H9 (cell line): ENCODE results near the gene SMTNL2. TPM values are rescaled to one million over a fixed set of nuclear protein-coding genes. Genes with fewer than 3 reads are reported as not detected.

ENCODE experiments used
- DNase-seq: peaks from one replicate; pipeline ENCODE4 v3.0.0-alpha.2; 2017
- H2AFZ ChIP-seq: one replicate; pipeline ENCODE4 v1.6.1; 2013; ENCODE audit warnings: mild to moderate bottlenecking, low read length, control low read depth, moderate library complexity
- H2AK5ac ChIP-seq: 2 replicates; pipeline ENCODE4 v1.6.1; 2013; ENCODE audit warnings: low read length, control low read depth, mixed read lengths; ENCODE audit not compliant: insufficient read length
- H2BK120ac ChIP-seq: one replicate; pipeline ENCODE4 v1.6.1; 2013; ENCODE audit warnings: low read depth, mild to moderate bottlenecking, low read length, control low read depth, inconsistent platforms; ENCODE audit not compliant: poor library complexity, severe bottlenecking
- H2BK12ac ChIP-seq: 2 replicates; pipeline ENCODE4 v1.6.1; 2013; ENCODE audit warnings: low read length, control low read depth, mixed read lengths, low read depth; ENCODE audit not compliant: insufficient read length
- H2BK15ac ChIP-seq: 2 replicates; pipeline ENCODE4 v1.6.1; 2013; ENCODE audit warnings: low read depth, low read length, control low read depth
- H2BK20ac ChIP-seq: one replicate; pipeline ENCODE4 v1.6.1; 2013; ENCODE audit warnings: low read depth, mild to moderate bottlenecking, low read length, control low read depth, inconsistent platforms; ENCODE audit not compliant: poor library complexity, severe bottlenecking
- H2BK5ac ChIP-seq: 2 replicates; pipeline ENCODE4 v1.6.1; 2013; ENCODE audit warnings: low read length, control low read depth, mixed read lengths; ENCODE audit not compliant: insufficient read length
- H3K14ac ChIP-seq: 2 replicates; pipeline ENCODE4 v1.6.1; 2013; ENCODE audit warnings: low read length, control low read depth; ENCODE audit not compliant: insufficient read depth
- H3K18ac ChIP-seq: 2 replicates; pipeline ENCODE4 v1.6.1; 2013; ENCODE audit warnings: low read depth, mild to moderate bottlenecking, mixed read lengths, low read length, control low read depth; ENCODE audit not compliant: insufficient read length
- H3K23ac ChIP-seq: 2 replicates; pipeline ENCODE4 v1.6.1; 2013; ENCODE audit warnings: low read length, control low read depth, mixed read lengths, low read depth; ENCODE audit not compliant: insufficient read length
- H3K23me2 ChIP-seq: 2 replicates; pipeline ENCODE4 v1.6.1; 2013; ENCODE audit warnings: low read depth, mild to moderate bottlenecking, mixed read lengths, low read length, control low read depth; ENCODE audit not compliant: insufficient read length, poor library complexity, severe bottlenecking
- H3K27ac ChIP-seq: 2 replicates; pipeline ENCODE4 v1.5.1; 2013; ENCODE audit warnings: low read length, control low read depth, mixed read lengths, low read depth; ENCODE audit not compliant: insufficient read length
- H3K27me3 ChIP-seq: 2 replicates; pipeline ENCODE4 v1.6.1; 2013; ENCODE audit warnings: low read length, control low read depth, inconsistent platforms; ENCODE audit not compliant: insufficient read depth
- H3K4ac ChIP-seq: 2 replicates; pipeline ENCODE4 v1.6.1; 2013; ENCODE audit warnings: low read depth, mild to moderate bottlenecking, control low read depth, inconsistent platforms, low read length, moderate library complexity
- H3K4me1 ChIP-seq: 2 replicates; pipeline ENCODE4 v1.6.1; 2013; ENCODE audit warnings: low read length, control low read depth, inconsistent platforms; ENCODE audit not compliant: insufficient read depth
- H3K4me2 ChIP-seq: 2 replicates; pipeline ENCODE4 v1.6.1; 2013; ENCODE audit warnings: low read length, control low read depth, mixed read lengths; ENCODE audit not compliant: insufficient read length, insufficient read depth
- H3K56ac ChIP-seq: 2 replicates; pipeline ENCODE4 v1.6.1; 2013; ENCODE audit warnings: low read depth, mild to moderate bottlenecking, mixed read lengths, low read length, control low read depth; ENCODE audit not compliant: insufficient read length
- H3K79me1 ChIP-seq: 2 replicates; pipeline ENCODE4 v1.6.1; 2013; ENCODE audit warnings: low read depth, mild to moderate bottlenecking, moderate library complexity, low read length, control low read depth, inconsistent platforms; ENCODE audit not compliant: insufficient read depth, poor library complexity, severe bottlenecking
- H3K79me2 ChIP-seq: 2 replicates; pipeline ENCODE4 v1.6.1; 2013; ENCODE audit warnings: low read length, control low read depth, inconsistent platforms; ENCODE audit not compliant: insufficient read depth
- H3K9ac ChIP-seq: 2 replicates; pipeline ENCODE4 v1.6.1; 2013; ENCODE audit warnings: low read length, control low read depth, mixed read lengths; ENCODE audit not compliant: insufficient read length; ENCODE audit errors: extremely low read depth
- H3K9me3 ChIP-seq: one replicate; pipeline ENCODE4 v1.6.1; 2013; ENCODE audit warnings: low read depth, low read length, inconsistent platforms; ENCODE audit not compliant: control insufficient read depth
- H3T11ph ChIP-seq: one replicate; pipeline ENCODE4 v1.6.1; 2013; ENCODE audit warnings: mild to moderate bottlenecking, low read length, control low read depth, inconsistent platforms
- H4K20me1 ChIP-seq: one replicate; pipeline ENCODE4 v1.6.1; 2013; ENCODE audit not compliant: control insufficient read depth, insufficient read length, insufficient read depth
- H4K5ac ChIP-seq: 2 replicates; pipeline ENCODE4 v1.6.1; 2013; ENCODE audit warnings: low read depth, mild to moderate bottlenecking, mixed read lengths, low read length, control low read depth; ENCODE audit not compliant: insufficient read length
- H4K8ac ChIP-seq: replicated peaks from 2 replicates; pipeline ENCODE4 v1.6.1; 2013; ENCODE audit warnings: low read length, control low read depth, mixed read lengths, low read depth; ENCODE audit not compliant: insufficient read length
- H4K91ac ChIP-seq: 2 replicates; pipeline ENCODE4 v1.6.1; 2013; ENCODE audit warnings: low read depth, mild to moderate bottlenecking, moderate library complexity, mixed read lengths, low read length, control low read depth; ENCODE audit not compliant: insufficient read length
- H3K27ac Mint-ChIP-seq, 3 experiments: 2 replicates in 2 of 3; 3 replicates in 1 of 3; pipeline ENCODE4 v1.8.0; 2020 to 2021; ENCODE audit warnings: mixed read lengths in 3 of 3, mild to moderate bottlenecking in 1 of 3, moderate library complexity in 1 of 3
- H3K27me3 Mint-ChIP-seq: 2 replicates; pipeline ENCODE4 v1.8.0; 2021; ENCODE audit warnings: low read depth, mild to moderate bottlenecking, moderate library complexity, mixed read lengths
- H3K36me3 Mint-ChIP-seq, 3 experiments: 2 replicates in 2 of 3; 3 replicates in 1 of 3; pipeline ENCODE4 v1.8.0; 2020 to 2021; ENCODE audit warnings: low read depth in 3 of 3, mixed read lengths in 3 of 3; ENCODE audit not compliant: insufficient read depth in 1 of 3
- H3K4me1 Mint-ChIP-seq, 2 experiments: 2 replicates each; pipeline ENCODE4 v1.8.0; 2020; ENCODE audit warnings: mixed read lengths in 2 of 2
- H3K4me3 Mint-ChIP-seq, 2 experiments: 2 replicates in 1 of 2; 3 replicates in 1 of 2; pipeline ENCODE4 v1.8.0; 2020 to 2021; ENCODE audit warnings: mild to moderate bottlenecking in 2 of 2, mixed read lengths in 2 of 2, moderate library complexity in 1 of 2
- H3K9me3 Mint-ChIP-seq, 2 experiments: 2 replicates in 1 of 2; 3 replicates in 1 of 2; pipeline ENCODE4 v1.8.0; 2020; ENCODE audit warnings: mild to moderate bottlenecking in 2 of 2, mixed read lengths in 2 of 2, moderate library complexity in 1 of 2
- WGBS: extraction: QIAGEN DNeasy Blood & Tissue Kit; methylation state at CpG from one replicate; pipeline ENCODE4 v1.1.7; 2013; ENCODE audit warnings: missing lambda C conversion rate, low lambda C conversion rate, mixed read lengths; ENCODE audit not compliant: insufficient read length; ENCODE audit errors: extremely low coverage; 5-methylcytosine and 5-hydroxymethylcytosine counted together
- total RNA-seq: library from RNA; stranded (reverse); gene quantifications from 2 replicates; pipeline ENCODE4 v1.2.1, GENCODE V29; 2021
- TF ChIP-seq, protein P1 (sequence below): fragments of 200-600 bp; sonication (generic); conservative IDR thresholded peaks from 3 replicates; pipeline ENCODE4 v1.8.0; 2021; ENCODE audit warnings: antibody characterized with exemption, mild to moderate bottlenecking

The SMTNL2 gene
- total RNA-seq, 1 experiment from 2014 or later = 0.77 TPM

DNA sequence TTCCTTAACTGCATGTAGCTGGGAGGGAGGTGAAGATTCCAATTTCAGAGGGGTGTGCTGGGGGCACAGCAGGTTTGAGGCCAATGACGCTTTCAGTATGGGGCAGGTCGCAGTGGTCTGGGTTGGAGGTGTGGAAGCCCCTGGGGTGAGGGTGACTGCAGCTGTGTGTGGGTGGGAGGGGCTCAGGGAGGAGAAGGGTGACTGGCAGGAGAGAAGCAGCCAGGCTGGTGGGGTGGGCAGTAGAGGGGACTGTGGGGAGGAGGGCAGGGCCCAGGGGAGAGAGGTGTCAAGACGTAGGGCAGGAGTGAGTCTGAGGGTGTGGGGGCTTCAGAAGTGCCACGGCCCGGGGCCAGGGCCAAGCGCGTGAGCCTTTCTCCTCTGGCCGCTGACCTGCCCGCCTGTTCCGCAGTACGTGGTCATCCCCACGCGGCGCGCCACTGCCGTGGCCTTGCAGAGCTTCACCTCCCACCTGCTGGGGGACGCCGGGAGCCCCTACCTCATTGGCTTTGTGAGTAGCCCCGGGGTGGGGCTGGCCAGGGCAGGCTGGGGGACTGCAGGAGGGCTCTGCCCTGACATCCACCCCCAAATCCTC, 48.6 kb upstream of the SMTNL2 start:
- Histone ChIP-seq H2BK120ac (no peak overlapping the region), H3K27ac (no peak overlapping the region), H3K23me2 (no peaks in the 10 kb centered on the region), H2AK5ac (no peak overlapping the region), H4K20me1 (peaks cover 5% of the 10 kb centered on the region), H2AFZ (no peak overlapping the region), H3K79me1 (no peaks in the 10 kb centered on the region), H4K91ac (no peak overlapping the region), H2BK5ac (no peak overlapping the region), H3T11ph (no peak overlapping the region), H2BK12ac (no peak overlapping the region), H2BK15ac (no peak overlapping the region), H3K79me2 (no peaks in the 10 kb centered on the region), H3K4me1 (no peaks in the 10 kb centered on the region; the same call in 1 of the 2 replicates), H3K9me3 (no peaks in the 10 kb centered on the region), H3K9ac (no peak overlapping the region), H3K56ac (no peak overlapping the region), H2BK20ac (no peak overlapping the region), H3K4ac (no peak overlapping the region), H3K4me2 (peak overlapping the region; percentile 42), H3K23ac (no peak overlapping the region), H3K14ac (no peak overlapping the region), H3K27me3 (peaks cover 3% of the 10 kb centered on the region; the same call in 1 of the 2 replicates), H4K8ac (no peak overlapping the region), H3K18ac (no peak overlapping the region), H4K5ac (no peak overlapping the region)
- Mint-ChIP-seq H3K4me1 (peaks cover 19 to 20% of the 10 kb centered on the region in 2 experiments), H3K9me3 (no peaks in the 10 kb centered on the region), H3K27ac (no peak overlapping the region), H3K27me3 (peaks cover 44% of the 10 kb centered on the region), H3K36me3 (peaks cover 4 to 37% (median 12%) of the 10 kb centered on the region in 3 experiments; a peak in 5 of 7 replicates), H3K4me3 (peak overlapping the region in 1 of 2 experiments; percentile 59; a peak in 1 of 5 replicates)
- WGBS = no CpG with 5 or more reads among the region's 19 CpGs
- no peak for DNase-seq
- TF ChIP-seq, protein P1, sequence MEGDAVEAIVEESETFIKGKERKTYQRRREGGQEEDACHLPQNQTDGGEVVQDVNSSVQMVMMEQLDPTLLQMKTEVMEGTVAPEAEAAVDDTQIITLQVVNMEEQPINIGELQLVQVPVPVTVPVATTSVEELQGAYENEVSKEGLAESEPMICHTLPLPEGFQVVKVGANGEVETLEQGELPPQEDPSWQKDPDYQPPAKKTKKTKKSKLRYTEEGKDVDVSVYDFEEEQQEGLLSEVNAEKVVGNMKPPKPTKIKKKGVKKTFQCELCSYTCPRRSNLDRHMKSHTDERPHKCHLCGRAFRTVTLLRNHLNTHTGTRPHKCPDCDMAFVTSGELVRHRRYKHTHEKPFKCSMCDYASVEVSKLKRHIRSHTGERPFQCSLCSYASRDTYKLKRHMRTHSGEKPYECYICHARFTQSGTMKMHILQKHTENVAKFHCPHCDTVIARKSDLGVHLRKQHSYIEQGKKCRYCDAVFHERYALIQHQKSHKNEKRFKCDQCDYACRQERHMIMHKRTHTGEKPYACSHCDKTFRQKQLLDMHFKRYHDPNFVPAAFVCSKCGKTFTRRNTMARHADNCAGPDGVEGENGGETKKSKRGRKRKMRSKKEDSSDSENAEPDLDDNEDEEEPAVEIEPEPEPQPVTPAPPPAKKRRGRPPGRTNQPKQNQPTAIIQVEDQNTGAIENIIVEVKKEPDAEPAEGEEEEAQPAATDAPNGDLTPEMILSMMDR = no peak
